Left renal pelvis (tissue), 4 donors: ENCODE measurements around the gene LCORL. TPM values are rescaled to one million over a fixed set of nuclear protein-coding genes. Genes with fewer than 3 reads are reported as not detected.

Experiments used
- DNase-seq, 4 donors: peaks; one replicate each; pipeline ENCODE4 v3.0.0-alpha.2; 2013; ENCODE audit warnings: low read depth in 4 of 4, low spot score in 3 of 4
- polyA plus RNA-seq, 4 donors: library from polyadenylated mRNA; unstranded; fragments of 120-200 nt; gene quantifications; one replicate each; pipeline ENCODE4 v1.2.1, GENCODE V29; 2013; ENCODE audit not compliant: insufficient read length in 4 of 4

Gene LCORL
- polyA plus RNA-seq, 4 donors = 13.6 to 35.4 (median 29.6) TPM

DNA sequence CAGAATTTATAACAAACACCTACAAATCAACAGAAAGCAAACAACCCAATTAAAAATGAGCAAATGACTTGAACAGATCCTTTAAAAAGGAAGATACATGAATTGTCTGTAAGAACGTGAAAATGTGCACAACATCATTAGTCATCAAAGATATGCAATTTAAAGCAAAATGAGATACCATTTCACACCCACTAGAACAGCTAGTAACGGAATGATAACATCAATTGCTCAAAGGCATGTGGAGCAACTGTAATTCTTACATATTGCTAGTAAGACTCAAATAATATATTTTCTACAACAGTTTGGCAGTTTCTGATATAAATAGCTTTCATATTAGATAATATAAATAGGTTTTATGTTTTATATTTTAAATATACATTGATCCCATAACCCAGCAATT lies 82.5 kb downstream of the LCORL start:
- no peak for DNase-seq

DNA sequence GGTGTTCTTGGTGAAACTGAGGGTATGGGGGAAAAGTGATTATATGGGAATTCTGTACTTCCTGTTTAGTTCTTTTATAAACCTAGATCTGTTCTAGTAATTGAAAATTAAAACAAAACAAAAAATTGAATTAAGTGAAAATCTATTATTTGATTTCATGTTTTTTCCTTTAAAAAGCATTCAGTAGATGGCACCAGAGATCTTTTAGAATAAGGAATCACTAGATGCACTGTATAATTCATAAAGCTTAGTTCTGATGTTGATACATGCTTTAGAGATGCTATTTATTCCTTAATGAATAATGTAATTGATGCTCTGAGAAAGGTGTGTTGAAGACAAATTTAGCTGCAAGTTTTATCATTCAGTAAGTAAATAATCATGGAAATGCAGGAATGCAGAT lies 87.3 kb downstream of the LCORL start:
- DNase-seq = no peak

DNA sequence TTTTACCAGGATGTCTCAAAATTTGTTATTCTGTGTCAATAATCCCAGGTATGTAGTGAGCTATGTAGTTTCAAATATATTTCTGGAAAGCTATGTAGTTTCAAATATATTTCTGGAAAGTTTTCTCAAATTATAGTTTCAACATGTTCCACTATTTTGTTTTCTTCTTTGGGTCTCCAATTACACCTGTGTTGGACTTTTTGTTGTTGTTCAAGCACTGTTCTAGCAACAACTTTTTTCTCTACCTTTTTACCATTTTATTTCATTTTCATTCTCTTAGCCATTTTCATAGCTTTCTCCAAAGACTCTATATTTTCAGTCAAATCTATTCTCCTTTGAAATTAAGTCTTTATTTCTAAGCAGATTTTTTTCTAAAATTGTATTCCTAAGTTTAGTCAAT lies 88.4 kb downstream of the LCORL start:
- DNase-seq = no peak

DNA sequence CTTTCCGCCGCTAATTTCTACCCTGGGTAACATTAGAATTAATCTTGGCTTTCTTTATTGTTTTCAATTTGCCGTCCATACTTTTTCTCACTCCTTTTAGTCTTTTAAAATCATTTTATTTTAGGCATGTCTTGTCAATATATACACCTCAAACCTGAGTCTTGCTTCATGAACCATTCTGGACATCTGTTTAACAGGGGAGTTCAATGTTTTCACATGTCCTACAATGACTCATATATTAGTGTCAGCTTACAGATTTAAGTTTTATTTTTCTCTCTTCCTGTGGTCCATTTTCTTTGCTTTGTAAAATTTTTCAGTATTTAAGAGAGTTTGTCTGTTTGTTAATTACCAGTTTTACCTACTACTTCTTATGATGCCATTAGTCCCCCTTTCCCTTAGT lies 89.5 kb downstream of the LCORL start:
- DNase-seq = no peak

DNA sequence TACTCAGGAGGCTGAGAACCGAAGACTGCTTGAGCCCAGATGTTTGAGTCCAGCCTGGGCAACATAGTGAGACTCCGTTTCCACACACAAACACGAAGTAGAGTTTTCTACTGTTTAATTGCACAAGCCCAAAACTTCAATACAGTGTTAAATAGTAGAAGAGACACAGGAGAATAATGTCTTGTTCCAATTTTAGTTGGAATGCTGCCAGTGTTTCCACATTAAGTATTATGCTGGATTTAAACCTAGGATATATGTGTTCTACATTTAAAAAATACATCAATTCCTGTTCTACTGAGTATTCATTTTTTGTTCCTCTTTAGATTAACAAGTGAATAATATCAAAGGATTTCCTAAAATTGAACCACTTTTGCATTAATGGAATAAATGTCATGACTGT lies 91.3 kb downstream of the LCORL start:
- no peak for DNase-seq

DNA sequence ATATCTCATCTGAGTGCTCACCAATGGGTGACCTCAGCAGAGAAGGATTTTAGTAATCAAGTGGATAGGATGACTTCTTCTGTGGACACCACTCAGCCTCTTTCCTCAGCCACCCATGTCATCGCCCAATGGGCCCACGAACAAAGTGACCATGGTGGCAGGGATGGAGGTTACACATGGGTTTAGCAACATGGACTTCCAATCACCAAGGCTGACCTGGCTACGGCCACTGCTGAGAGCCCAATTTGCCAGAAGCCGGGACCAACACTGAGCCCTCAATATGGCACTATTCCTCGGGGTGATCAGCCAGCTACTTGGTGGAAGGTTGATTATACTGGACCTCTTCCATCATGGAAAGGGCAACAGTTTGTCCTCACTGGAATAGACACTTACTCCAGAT lies 97.4 kb downstream of the LCORL start:
- no peak for DNase-seq

DNA sequence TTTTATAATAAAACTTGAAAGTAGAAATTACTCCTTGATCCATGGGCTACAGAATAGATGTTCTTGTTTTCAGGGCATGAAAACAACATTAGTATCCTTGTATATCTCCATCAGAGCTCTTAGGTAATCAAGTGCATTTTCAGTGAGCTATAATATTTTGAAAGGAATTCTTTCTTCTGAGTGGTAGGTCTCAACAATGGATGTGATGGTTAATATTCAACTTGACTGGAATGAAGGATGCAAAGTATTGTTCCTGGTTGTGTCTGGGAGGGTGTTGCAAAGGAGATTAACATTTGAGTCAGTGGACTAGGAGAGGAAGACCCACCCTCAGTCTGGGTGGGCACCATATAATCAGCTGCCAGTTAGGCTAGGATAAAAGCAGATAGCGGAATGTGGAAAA lies 100.1 kb downstream of the LCORL start:
- DNase-seq = no peak

DNA sequence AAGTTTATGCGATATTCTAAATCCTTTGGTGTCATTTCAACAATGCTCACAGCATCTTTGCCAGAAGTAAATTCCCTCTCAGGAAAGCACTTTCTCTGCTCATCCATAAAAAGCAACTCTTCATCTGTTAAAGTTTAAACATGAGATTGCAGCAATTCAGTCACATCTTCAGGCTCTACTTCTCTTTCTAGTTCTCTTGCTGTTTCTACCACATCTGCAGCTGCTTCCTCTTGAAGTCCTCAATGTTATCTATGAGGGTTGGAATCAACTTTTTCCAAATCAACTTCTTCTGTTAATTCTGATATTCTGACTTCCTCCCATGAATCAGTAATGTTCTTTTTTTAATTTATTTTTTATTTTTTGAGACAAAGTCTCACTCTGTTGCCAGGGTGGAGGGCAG lies 100.9 kb downstream of the LCORL start:
- DNase-seq = no peak

DNA sequence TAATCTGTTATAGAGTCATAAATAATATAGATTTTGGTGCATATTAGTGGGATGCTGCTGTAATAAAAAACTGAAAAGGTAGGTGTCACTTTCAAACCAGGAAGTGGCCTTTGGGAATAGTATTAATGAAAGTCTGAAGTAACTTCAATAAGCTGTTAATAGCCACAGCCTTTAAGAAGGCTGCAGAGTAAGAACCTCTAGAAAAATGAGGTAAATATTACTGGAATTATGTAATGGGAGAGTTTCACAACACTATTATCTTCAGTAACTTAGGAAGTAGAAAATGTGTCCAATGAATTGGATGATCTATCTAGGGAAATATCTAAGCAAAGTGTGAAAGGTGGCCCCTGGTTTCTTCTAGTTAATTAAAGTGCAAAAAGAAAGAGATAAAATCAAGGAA lies 106.1 kb downstream of the LCORL start:
- DNase-seq = no peak

DNA sequence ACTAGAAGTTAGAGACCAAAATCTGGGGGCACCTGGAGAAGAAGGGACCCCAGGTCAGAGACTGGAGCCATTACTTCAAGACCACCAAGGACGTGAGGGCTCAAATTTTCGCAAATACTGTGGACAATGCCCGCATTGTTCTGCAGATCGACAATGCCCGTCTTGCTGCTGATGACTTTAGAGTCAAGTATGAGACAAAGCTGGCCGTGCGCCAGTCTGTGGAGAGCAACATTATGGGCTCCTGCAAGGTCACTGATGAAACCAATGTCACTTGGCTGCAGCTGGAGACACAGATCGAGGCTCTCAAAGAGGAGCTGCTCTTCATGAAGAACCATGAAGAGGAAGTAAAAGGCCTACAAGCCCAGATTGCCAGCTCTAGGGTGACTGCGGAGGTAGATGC lies 109.5 kb downstream of the LCORL start:
- no peak for DNase-seq

DNA sequence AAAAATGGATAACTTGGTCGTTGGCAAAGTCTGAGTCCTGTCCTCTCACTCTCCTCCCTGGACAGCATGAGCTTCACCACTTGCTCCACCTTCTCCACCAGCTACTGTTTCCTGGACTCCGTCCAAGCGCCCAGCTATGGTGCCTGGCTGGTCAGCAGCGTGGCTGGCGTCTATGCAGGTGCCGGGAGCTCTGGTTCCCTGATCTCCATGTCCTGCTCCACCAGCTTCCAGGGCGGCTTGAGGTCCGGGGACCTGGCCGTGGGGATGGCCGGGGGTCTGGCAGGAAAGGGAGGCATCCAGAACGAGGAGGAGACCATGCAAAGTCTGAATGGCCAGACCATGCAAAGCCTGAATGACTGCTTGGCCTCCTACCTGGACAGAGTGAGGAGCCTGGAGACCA lies 109.9 kb downstream of the LCORL start:
- DNase-seq = no peak

DNA sequence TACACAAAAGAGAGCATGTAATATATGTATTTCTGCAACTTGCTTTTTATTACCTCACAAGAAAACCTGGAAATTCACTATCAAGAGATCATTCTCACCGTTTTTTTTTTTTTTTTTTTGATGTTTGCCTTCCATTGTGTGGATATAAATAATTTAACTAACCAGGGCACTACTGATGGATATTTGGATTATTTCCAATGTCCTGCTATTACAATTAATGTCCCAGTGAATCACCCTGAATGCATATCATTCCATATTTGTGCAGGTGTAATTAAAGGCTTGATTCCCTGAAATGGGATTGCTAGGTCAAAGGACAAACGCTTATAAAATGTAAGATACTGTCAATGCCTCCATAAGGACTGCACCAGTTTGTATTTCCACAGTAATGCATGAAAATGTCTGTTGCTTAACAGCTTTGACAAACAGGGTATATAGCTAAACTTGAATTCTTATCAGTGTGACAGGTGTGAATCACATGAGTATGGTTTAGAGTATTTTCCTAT lies 123.0 kb downstream of the LCORL start:
- no peak for DNase-seq

DNA sequence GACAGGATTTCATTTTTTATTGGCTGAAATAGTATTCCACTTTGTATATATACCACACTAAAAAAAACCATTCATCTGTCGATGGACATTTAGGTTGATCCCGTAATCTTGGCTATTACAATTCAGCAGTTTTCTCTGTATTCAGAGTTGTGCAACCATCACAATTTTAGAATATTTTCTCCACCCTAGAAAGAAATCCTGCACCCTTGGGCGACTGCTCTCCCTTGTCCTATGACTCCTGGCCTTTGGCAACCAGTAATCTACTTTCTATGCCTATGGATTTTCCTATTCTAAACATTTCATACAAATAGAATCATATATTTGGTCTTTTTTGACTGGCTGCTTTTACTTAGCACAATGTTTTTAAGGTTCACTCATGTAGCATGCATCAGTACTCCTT lies 126.1 kb downstream of the LCORL start:
- DNase-seq = no peak

DNA sequence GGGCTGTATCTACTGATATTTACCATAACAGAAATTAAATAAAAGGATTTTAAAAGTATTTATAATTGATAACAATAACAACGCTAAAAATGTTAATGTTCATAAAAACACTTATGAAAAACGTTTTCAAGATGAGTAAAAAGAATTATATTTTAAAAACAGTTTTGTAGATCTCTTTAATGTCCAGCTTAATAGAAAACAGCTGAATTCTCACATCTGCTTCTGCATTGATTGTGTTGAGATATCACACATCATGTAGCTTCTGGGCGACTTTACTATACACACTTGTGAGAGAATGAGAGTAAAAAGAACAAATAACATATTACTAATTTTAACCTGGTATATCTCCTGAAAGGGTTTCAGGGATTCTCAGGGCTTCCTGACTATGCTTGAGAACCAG lies 127.1 kb downstream of the LCORL start:
- no peak for DNase-seq

DNA sequence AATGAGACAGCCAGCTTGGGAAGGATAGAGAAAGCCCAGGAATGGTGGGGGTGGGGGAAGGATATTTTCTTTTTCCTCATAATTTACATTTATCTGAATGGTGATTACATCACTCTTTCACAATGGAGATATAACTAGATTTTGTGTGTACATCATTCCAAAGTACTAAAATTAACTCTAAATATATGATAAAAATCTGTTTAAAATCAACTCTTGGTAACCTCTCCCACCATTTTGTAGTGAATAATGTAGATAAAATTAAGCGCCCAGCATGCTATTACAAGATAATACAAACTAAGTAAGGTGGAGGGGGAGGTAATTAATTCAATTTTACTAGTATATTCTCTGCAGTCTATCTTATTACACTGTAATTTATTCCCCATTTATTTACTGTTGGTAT lies 131.9 kb downstream of the LCORL start:
- no peak for DNase-seq

DNA sequence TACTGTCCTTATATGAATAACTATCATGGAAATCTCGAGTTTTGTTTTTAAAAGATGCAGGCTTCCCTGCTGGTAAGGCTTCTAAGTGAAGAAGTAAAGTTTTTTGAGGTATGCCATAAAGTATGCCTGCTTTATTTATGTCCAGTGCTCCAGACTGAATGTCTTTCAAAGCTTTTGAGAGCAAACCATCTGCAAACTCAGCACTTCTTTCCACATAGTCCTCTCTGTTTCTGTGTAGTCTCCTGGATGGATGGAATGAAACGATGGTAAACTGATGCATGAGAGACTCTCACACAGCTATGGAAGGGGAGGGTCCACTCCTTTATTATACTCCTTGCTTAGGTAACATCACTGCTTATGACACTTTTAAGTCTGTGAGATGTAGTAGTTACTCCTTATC lies 137.0 kb downstream of the LCORL start:
- DNase-seq = no peak

DNA sequence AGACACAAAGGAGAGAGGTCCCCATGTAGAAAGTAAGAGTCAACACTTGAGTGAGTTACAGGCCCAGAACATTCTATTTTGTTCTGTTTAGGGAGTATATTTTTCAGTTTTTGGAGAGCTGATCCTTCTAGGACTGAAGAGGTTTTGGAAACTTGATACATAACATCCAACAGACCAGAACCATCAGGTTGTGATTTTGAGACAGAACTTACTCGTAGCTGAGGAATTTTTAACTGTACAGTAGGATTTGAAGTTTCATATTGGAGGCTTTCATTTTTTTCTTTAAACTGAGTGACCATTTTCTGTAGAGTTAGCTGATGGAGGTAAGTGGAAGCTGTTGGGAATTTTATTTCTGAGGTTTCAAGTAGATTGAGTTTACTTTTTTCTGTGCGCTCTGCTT lies 137.5 kb downstream of the LCORL start:
- no peak for DNase-seq

DNA sequence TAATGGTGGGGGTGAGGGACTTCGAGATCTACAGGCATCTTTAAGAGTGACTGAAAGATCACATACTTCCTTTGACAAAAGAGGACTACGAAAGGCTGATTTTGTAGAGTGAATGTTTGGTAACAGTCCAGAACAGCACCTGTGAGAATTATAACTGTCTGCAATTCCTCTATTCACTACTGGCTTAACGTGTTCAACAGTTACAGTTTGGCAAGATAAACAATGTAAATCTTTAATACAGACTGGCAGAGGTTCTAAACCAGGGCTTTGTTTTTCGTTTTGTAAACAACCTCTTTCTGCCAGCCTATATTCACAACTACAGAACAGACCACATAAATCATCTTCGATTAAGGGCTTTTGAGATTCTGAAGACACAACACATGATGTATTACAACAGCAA lies 143.9 kb downstream of the LCORL start:
- no peak for DNase-seq

DNA sequence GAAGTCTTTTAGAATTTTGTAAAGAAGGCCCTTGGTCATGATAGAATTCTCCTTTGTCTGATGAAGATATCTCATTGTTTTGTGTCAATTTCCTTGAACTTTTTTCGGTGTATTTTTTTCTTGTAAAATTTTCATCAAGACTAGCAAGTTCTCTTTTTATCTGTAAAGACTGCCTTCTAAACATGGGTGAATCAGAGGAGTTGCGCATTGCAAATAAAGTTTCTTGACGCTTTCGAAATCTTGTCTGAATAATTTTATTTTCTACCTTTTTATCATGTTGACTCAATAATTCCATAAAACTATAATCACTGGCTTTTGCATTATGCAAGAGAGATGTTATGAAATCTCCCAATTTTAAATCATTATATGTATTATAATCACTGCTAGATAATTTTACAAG lies 144.6 kb downstream of the LCORL start:
- no peak for DNase-seq

DNA sequence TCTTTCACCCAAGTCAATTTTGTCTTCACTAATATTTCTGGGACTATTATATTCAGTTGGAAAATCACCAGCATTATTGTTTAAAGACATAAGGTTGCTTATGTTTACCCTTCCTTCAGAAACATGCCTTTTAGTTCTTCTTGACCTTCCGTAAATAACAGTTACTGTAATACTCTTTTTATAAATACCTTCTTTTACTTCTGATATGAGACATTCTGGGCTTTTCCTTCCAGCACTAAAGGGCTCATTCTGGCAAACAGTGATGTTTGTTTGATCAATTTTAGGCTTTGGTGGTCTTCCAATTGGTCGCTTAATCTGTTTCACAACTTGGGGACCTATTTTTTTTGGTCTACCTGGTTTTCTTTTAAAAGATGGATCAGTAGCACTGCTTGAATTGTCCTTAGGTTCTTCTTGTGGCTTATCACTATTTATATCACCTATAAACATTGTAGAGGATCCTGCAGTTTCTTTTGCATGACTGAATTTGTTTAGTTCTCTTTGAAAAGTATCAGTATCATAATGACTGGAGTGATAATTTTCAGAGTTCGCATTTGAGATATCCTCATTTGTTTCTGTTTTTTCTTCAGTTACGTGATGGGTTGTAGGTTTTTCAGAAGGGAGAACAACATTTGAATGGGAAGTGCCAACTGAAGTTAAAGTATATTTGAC lies 146.0 kb downstream of the LCORL start:
- no peak for DNase-seq

DNA sequence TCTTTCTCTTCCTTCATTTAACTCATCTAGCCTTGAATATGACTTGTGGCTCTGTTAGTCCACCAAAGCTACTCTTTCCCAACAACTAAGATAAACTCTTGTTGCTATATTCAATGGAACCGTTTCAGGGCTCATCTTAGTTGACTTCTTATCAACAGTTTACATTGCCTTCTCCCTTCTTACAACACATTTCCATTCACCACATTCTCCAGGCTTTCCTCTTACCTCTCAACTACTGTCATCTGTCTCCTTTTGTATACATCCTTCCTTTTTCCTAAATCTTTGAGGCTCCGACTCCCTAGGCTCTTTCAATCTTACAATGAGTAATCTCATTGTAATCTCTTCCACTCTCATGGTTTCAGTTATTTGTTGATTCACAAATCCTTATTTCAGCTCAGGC lies 152.2 kb downstream of the LCORL start:
- no peak for DNase-seq

DNA sequence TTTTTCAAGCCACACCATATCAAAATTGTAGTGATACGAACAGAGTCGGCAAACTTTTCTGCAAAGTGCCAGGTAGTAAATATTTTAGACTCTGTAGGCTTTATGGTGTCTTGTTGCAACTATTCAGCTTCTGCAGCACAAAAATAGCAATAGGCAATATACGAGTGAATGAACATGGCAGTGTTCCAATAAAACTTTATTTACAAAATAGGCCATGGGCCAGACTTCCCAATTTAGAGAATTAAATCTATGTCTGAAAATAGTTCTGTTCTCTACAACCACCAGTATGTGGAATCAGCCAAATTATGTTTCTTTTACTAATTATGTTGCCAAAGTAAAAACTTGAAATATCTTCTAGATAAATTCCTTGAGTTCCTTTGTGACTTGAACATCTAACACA lies 154.3 kb downstream of the LCORL start:
- DNase-seq = no peak

DNA sequence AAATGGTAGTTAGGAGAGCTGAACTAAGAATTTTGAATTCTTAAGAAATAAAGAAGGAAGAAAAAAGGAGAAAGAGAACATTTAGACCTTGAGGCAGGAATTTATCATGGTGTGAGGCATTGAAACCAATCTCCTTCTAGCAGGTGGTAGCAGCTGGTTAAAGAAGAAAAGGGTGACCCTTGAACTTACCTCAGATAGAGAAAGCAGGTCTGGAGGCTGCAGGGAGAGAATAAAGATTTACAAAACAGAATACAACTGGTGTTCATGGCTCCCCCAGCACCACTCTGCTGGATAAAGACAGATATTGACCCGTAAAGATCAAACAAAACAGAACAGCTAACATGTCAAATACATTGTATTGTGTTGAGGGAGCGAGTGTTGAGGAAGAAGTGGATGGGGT lies 154.7 kb downstream of the LCORL start:
- DNase-seq = no peak
